ENCODE measurements around the gene TMEM44. TPM values are rescaled to one million over a fixed set of nuclear protein-coding genes. Genes with fewer than 3 reads are reported as not detected.
A peak's percentile ranks its signal among the peaks of the same experiment; 100 is the strongest.

The TMEM44 gene
- total and polyA plus RNA-seq, 3 experiments from 2014 or later, result 2.6 to 5.7 (median 3.0) TPM

GRCh38 chr3:194675081-194675640, 41.9 kb upstream of the TMEM44 start:
- no peak for DNase-seq
- ChIA-PET CTCF (interaction anchor here (1.3 to 8.2 kb wide), 4 partner anchors 12 to 595 kb away, joined by 3 to 85 read pairs (median 17); partner anchors contain the start of genes FAM43A and XXYLT1), POLR2A (interaction anchor here (7.1 kb wide), 1 partner anchor 11 kb away, joined by 115 read pairs; the partner anchor contains the start of gene FAM43A)
- Mint-ChIP-seq H3K27ac (peak overlapping the region in 1 of 8 donors; percentile 68), H3K9me3 (no peaks in the 10 kb centered on the region), H3K36me3 (peaks cover 0 to 16% (median 0%) of the 10 kb centered on the region in 3 donors), H3K4me3 (peak overlapping the region in 4 of 7 donors; percentile 11 to 52 (median 42)), H3K27me3 (peaks cover 3 to 4% of the 10 kb centered on the region in 2 donors), H3K4me1 (peaks cover 16 to 35% (median 32%) of the 10 kb centered on the region in 3 donors)
- H3K9me3 ChIP-seq (ENCODE audit: low read length), result no peaks in the 10 kb centered on the region
- no peak overlapping the region for H3K27ac ChIP-seq (ENCODE audit: low read depth, low read length)
- no peak overlapping the region for H3K4me3 ChIP-seq (ENCODE audit: low read length)
- no peaks in the 10 kb centered on the region for H3K27me3 ChIP-seq (ENCODE audit: insufficient read depth, low read length, poor library complexity, severe bottlenecking)
- H3K36me3 ChIP-seq (ENCODE audit: insufficient read depth, low read length), result no peaks in the 10 kb centered on the region
- H3K4me1 ChIP-seq (ENCODE audit: insufficient read depth, low read length), result peaks cover 15% of the 10 kb centered on the region

- Mint-ChIP-seq H3K4me1 (peaks cover 23 to 47% (median 44%) of the 10 kb centered on the region in 3 donors), H3K27ac (peak overlapping the region in 1 of 8 donors; percentile 91), H3K4me3 (peak overlapping the region in 5 of 7 donors; percentile 35 to 59 (median 45)), H3K9me3 (no peaks in the 10 kb centered on the region), H3K36me3 (peaks cover 0 to 29% (median 4%) of the 10 kb centered on the region in 3 donors), H3K27me3 (peaks cover 3 to 4% of the 10 kb centered on the region in 2 donors)
- Histone ChIP-seq H3K9me3 (ENCODE audit: low read length) (no peaks in the 10 kb centered on the region), H3K4me1 (ENCODE audit: insufficient read depth, low read length) (peaks cover 19% of the 10 kb centered on the region), H3K36me3 (ENCODE audit: insufficient read depth, low read length) (peaks cover 2% of the 10 kb centered on the region), H3K4me3 (ENCODE audit: low read length) (no peak overlapping the region), H3K27ac (ENCODE audit: low read depth, low read length) (no peak overlapping the region), H3K27me3 (ENCODE audit: insufficient read depth, low read length, poor library complexity, severe bottlenecking) (no peaks in the 10 kb centered on the region)
- ChIA-PET CTCF (interaction anchor here (1.1 to 8.2 kb wide), 7 partner anchors 9 to 597 kb away, joined by 3 to 88 read pairs (median 11); partner anchors contain the start of genes FAM43A and XXYLT1), POLR2A (interaction anchor here (7.1 kb wide), 1 partner anchor 12 kb away, joined by 115 read pairs; the partner anchor contains the start of gene FAM43A)
- DNase-seq, result no peak
Measured at GRCh38 chr3:194673761-194674160, 40.5 kb upstream of the TMEM44 start.

GRCh38 chr3:194672876-194673275, 39.7 kb upstream of the TMEM44 start:
- Mint-ChIP-seq H3K4me3 (peak overlapping the region; percentile 94 to 99 (median 99)), H3K4me1 (peaks cover 27 to 53% (median 52%) of the 10 kb centered on the region in 3 donors)
- H3K36me3 ChIP-seq (ENCODE audit: insufficient read depth, low read length), result peaks cover 10% of the 10 kb centered on the region

DNA sequence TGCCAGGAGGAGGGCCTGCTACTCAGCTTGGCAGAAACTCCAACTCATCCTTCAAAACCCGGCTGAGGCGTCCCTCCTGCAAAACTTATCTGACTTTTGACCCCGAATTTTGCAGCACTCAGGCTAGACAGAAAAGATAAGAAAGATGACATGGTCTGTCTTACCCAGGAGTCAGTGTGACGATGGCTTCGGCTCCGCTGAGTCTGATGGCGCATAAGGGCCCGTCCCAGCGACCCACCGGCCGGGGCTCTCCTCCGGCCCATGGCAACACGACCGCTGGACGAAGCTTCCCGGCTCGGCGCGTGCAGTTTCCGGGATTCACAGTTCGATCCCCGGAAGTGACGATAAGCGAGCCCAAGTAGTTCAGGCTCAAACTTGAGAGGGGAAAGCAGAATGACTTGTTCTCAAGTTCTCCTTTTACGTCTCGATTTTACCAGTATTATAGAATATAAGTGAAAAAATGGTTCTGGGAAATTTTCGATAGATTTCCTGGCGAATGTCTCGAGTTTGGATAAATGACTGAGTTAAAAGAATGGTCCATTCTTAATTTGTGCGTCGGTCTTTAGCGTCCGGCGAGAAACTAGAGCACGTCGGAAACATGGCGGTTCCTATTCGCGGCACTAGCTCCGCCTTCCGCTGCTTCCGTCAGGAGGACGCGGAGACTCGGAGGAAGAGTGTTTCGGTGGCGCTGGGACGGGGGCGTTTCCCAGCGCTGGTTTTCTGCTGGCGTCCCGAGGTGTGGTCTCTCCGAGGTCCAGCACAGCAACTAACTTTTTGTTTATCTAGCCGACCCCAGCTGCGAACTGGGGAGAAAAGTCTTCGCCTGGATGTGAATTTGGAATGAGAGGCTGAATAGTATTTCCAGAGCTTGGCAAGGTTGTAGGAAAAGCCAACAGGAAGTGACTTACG, 38.9 kb upstream of the TMEM44 start, which contains the start of gene LSG1:
TSS of gene LSG1 (minus strand) at position 292 of the 909 bp plus-strand sequence. CDS start at position 263, 29 bp downstream.
- POLR2A ChIA-PET, result interaction anchor here (0.7 to 7.1 kb wide), 6 partner anchors 14 to 878 kb away, joined by 3 to 115 read pairs (median 3); partner anchors contain the start of genes FAM43A, TMEM44 and XXYLT1
- peaks cover 29 to 58% (median 55%) of the 10 kb centered on the region in 3 donors for H3K4me1 Mint-ChIP-seq

More at GRCh38 chr3:194672876-194673275, 39.7 kb upstream of the TMEM44 start:
- Histone ChIP-seq H3K4me1 (ENCODE audit: insufficient read depth, low read length) (peaks cover 19% of the 10 kb centered on the region), H3K4me3 (ENCODE audit: low read length) (peak overlapping the region; percentile 86), H3K27me3 (ENCODE audit: insufficient read depth, low read length, poor library complexity, severe bottlenecking) (no peaks in the 10 kb centered on the region), H3K27ac (ENCODE audit: low read depth, low read length) (peak overlapping the region; percentile 95), H3K9me3 (ENCODE audit: low read length) (no peaks in the 10 kb centered on the region)
- CTCF ChIA-PET, result interaction anchor here (1.1 to 8.2 kb wide), 12 partner anchors 10 to 850 kb away, joined by 3 to 88 read pairs (median 7); partner anchors contain the start of genes FAM43A and XXYLT1
- POLR2A ChIA-PET, result interaction anchor here (1.0 to 7.1 kb wide), 5 partner anchors 13 to 878 kb away, joined by 3 to 115 read pairs (median 3); partner anchors contain the start of genes FAM43A and TMEM44
- Mint-ChIP-seq H3K27ac (peak overlapping the region in 7 of 8 donors; percentile 91 to 99 (median 99)), H3K27me3 (peaks cover 3 to 4% of the 10 kb centered on the region in 2 donors), H3K9me3 (no peaks in the 10 kb centered on the region), H3K36me3 (peaks cover 0 to 37% (median 4%) of the 10 kb centered on the region in 3 donors)
- no peak for DNase-seq

DNA sequence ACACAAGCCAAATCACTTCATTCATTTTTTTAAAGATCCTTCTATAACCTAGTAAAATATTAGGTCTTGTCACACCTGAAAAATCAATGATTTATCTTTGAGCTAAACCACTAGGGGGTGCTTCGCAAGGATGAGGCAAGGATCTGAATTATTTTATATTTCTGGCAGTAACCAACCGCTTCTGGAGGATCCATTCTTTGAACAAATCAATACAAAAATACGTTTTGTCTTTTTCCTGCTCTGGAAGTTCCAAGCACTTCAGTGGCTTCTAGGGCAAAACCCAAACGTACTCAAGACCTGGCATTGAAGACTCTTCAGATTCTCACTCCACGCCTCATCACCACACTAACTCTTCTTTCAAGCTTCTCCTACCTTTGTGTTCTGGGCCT, 38.3 kb upstream of the TMEM44 start:
- Histone ChIP-seq H3K9me3 (ENCODE audit: low read length) (no peaks in the 10 kb centered on the region), H3K36me3 (ENCODE audit: insufficient read depth, low read length) (peaks cover 14% of the 10 kb centered on the region), H3K4me1 (ENCODE audit: insufficient read depth, low read length) (peaks cover 19% of the 10 kb centered on the region), H3K27ac (ENCODE audit: low read depth, low read length) (peak overlapping the region; percentile 95), H3K4me3 (ENCODE audit: low read length) (peak overlapping the region; percentile 86), H3K27me3 (ENCODE audit: insufficient read depth, low read length, poor library complexity, severe bottlenecking) (no peaks in the 10 kb centered on the region)
- H3K4me3 Mint-ChIP-seq, result peak overlapping the region; percentile 94 to 99 (median 99)
- POLR2A ChIA-PET, result interaction anchor here (1.3 to 7.1 kb wide), 3 partner anchors 14 to 590 kb away, joined by 3 to 115 read pairs (median 3); partner anchors contain the start of gene FAM43A
- peaks cover 3 to 4% of the 10 kb centered on the region in 2 donors for H3K27me3 Mint-ChIP-seq
- DNase-seq, result peak in 3 of 5 donors; percentile 18 to 46 (median 43)
- no peaks in the 10 kb centered on the region for H3K9me3 Mint-ChIP-seq
- H3K27ac Mint-ChIP-seq, result peak overlapping the region; percentile 91 to 99 (median 99)
- H3K36me3 Mint-ChIP-seq, result peaks cover 0 to 47% (median 10%) of the 10 kb centered on the region in 3 donors
- H3K4me1 Mint-ChIP-seq, result peaks cover 29 to 59% (median 58%) of the 10 kb centered on the region in 3 donors
- CTCF ChIA-PET, result interaction anchor here (0.6 to 8.2 kb wide), 15 partner anchors 9 to 851 kb away, joined by 3 to 88 read pairs (median 6); partner anchors contain the start of genes FAM43A and XXYLT1

More for the DNA sequence above, 38.9 kb upstream of the TMEM44 start, which contains the start of gene LSG1:
- H3K9me3 ChIP-seq (ENCODE audit: low read length), result no peaks in the 10 kb centered on the region
- peaks cover 10% of the 10 kb centered on the region for H3K36me3 ChIP-seq (ENCODE audit: insufficient read depth, low read length)
- DNase-seq, result peak; percentile 80 to 92 (median 86)
- Mint-ChIP-seq H3K9me3 (no peaks in the 10 kb centered on the region), H3K4me3 (peak within 1 kb of the TSS; percentile 94 to 99 (median 99)), H3K36me3 (peaks cover 0 to 42% (median 6%) of the 10 kb centered on the region in 3 donors), H3K27me3 (peaks cover 3 to 4% of the 10 kb centered on the region in 2 donors), H3K27ac (peak within 1 kb of the TSS; percentile 91 to 99 (median 99))
- H3K4me1 ChIP-seq (ENCODE audit: insufficient read depth, low read length), result peaks cover 19% of the 10 kb centered on the region
- CTCF ChIA-PET, result interaction anchor here (0.6 to 8.2 kb wide), 16 partner anchors 9 to 850 kb away, joined by 3 to 88 read pairs (median 7); partner anchors contain the start of genes FAM43A and XXYLT1
- no peaks in the 10 kb centered on the region for H3K27me3 ChIP-seq (ENCODE audit: insufficient read depth, low read length, poor library complexity, severe bottlenecking)
- H3K27ac ChIP-seq (ENCODE audit: low read depth, low read length), result peak within 1 kb of the TSS; percentile 95
- H3K4me3 ChIP-seq (ENCODE audit: low read length), result peak within 1 kb of the TSS; percentile 86

DNA sequence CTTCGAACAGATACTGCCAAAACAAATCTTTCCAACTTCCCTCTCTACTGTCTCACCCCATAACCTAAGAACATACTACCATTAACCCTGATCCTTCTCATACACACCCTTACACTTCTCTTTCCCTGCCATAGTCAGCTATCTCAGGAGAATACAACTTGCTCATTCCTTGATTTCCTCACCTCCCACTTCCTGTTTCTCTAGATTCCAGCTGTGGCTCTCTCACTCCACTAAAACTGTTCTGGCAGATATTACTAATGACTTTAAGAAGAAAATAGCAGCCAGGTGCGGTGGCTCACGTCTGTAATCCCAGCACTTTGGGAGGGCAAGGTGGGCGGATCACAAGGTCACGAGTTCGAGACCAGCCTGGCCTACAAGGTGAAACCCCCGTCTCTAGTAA, 34.1 kb upstream of the TMEM44 start:
- Mint-ChIP-seq H3K4me3 (no peak overlapping the region), H3K27me3 (no peaks in the 10 kb centered on the region), H3K36me3 (peaks cover 6 to 79% (median 24%) of the 10 kb centered on the region in 3 donors), H3K9me3 (no peaks in the 10 kb centered on the region), H3K4me1 (peaks cover 31 to 55% (median 43%) of the 10 kb centered on the region in 3 donors), H3K27ac (peak overlapping the region in 2 of 8 donors; percentile 4 to 63)
- H3K9me3 ChIP-seq (ENCODE audit: low read length), result no peaks in the 10 kb centered on the region
- no peak for DNase-seq
- ChIA-PET CTCF (interaction anchor here (2.0 kb wide), 1 partner anchor 20 kb away, joined by 7 read pairs; no protein-coding TSS in a partner anchor), POLR2A (no interaction called here)
- no peak overlapping the region for H3K27ac ChIP-seq (ENCODE audit: low read depth, low read length)
- no peak overlapping the region for H3K4me3 ChIP-seq (ENCODE audit: low read length)
- peaks cover 16% of the 10 kb centered on the region for H3K4me1 ChIP-seq (ENCODE audit: insufficient read depth, low read length)
- H3K36me3 ChIP-seq (ENCODE audit: insufficient read depth, low read length), result peaks cover 31% of the 10 kb centered on the region
- H3K27me3 ChIP-seq (ENCODE audit: insufficient read depth, low read length, poor library complexity, severe bottlenecking), result no peaks in the 10 kb centered on the region

GRCh38 chr3:194664857-194665256, 31.6 kb upstream of the TMEM44 start:
- Histone ChIP-seq H3K9me3 (ENCODE audit: low read length) (no peaks in the 10 kb centered on the region), H3K27me3 (ENCODE audit: insufficient read depth, low read length, poor library complexity, severe bottlenecking) (no peaks in the 10 kb centered on the region), H3K4me3 (ENCODE audit: low read length) (no peak overlapping the region), H3K36me3 (ENCODE audit: insufficient read depth, low read length) (peaks cover 39% of the 10 kb centered on the region), H3K4me1 (ENCODE audit: insufficient read depth, low read length) (peaks cover 10% of the 10 kb centered on the region), H3K27ac (ENCODE audit: low read depth, low read length) (no peak overlapping the region)
- POLR2A ChIA-PET, result no interaction called here
- H3K36me3 Mint-ChIP-seq, result peaks cover 6 to 87% (median 24%) of the 10 kb centered on the region in 3 donors
- no peaks in the 10 kb centered on the region for H3K27me3 Mint-ChIP-seq
- no peak overlapping the region for H3K4me3 Mint-ChIP-seq
- CTCF ChIA-PET, result interaction anchor here (1.2 kb wide), 1 partner anchor 19 kb away, joined by 3 read pairs; no protein-coding TSS in a partner anchor
- peak overlapping the region in 1 of 8 donors; percentile 19 for H3K27ac Mint-ChIP-seq
- no peak for DNase-seq
- H3K4me1 Mint-ChIP-seq, result peaks cover 23 to 42% (median 34%) of the 10 kb centered on the region in 3 donors
- no peaks in the 10 kb centered on the region for H3K9me3 Mint-ChIP-seq

Data from CD8-positive, alpha-beta memory T cell (primary cell).